Left renal cortex interstitium (tissue), 4 donors: Measurements from ENCODE around the gene EIPR1. TPM values are rescaled to one million over a fixed set of nuclear protein-coding genes. Genes with fewer than 3 reads are reported as not detected.
"Not testable (repeated sequence)": the region's sequence is repeated elsewhere in the genome, so short reads cannot be mapped to it uniquely, and the experiment has no call there.

ENCODE experiments used
- DNase-seq, 4 donors: peaks; one replicate each; pipeline ENCODE4 v3.0.0-alpha.2; 2013; ENCODE audit warnings: low read depth in 4 of 4, low spot score in 2 of 4, missing footprints in 1 of 4
- polyA plus RNA-seq, 4 donors: library from polyadenylated mRNA; unstranded; fragments of 120-200 nt; gene quantifications; one replicate each; pipeline ENCODE4 v1.2.1, GENCODE V29; 2013; ENCODE audit not compliant: insufficient read length in 4 of 4

Gene EIPR1
- polyA plus RNA-seq, 4 donors: 22.8 to 27.6 (median 26.3) TPM

- no peak for DNase-seq
Measured at GRCh38 chr2:3404349-3404894, 26.8 kb upstream of the EIPR1 start.

GRCh38 chr2:3403587-3404334 is 26.1 kb upstream of the EIPR1 start:
- no peak for DNase-seq

- peak in 1 of 4 donors; percentile 21 for DNase-seq
Measured at GRCh38 chr2:3399829-3400228, 22.2 kb upstream of the EIPR1 start.

GRCh38 chr2:3399381-3399780 is 21.8 kb upstream of the EIPR1 start:
- no peak for DNase-seq

GRCh38 chr2:3398857-3399256 is 21.2 kb upstream of the EIPR1 start:
- DNase-seq: no peak

- no peak for DNase-seq
Measured at GRCh38 chr2:3396920-3397559, 19.4 kb upstream of the EIPR1 start.

GRCh38 chr2:3392216-3392615 is 14.6 kb upstream of the EIPR1 start:
- DNase-seq: no peak

GRCh38 chr2:3390041-3390440 is 12.4 kb upstream of the EIPR1 start:
- no peak for DNase-seq

- no peak for DNase-seq
Measured at GRCh38 chr2:3389193-3389592, 11.6 kb upstream of the EIPR1 start.

- no peak for DNase-seq
Measured at GRCh38 chr2:3388412-3388738, 10.8 kb upstream of the EIPR1 start.

GRCh38 chr2:3387644-3388411 is 10.2 kb upstream of the EIPR1 start:
- DNase-seq: no peak

GRCh38 chr2:3387011-3387410 is 9.4 kb upstream of the EIPR1 start:
- no peak for DNase-seq

- DNase-seq: no peak
Measured at GRCh38 chr2:3386448-3386958, 8.9 kb upstream of the EIPR1 start.

GRCh38 chr2:3379647-3380534 is 2.3 kb upstream of the EIPR1 start, which contains the start of gene TRAPPC12:
Gene TRAPPC12, plus strand, starts transcription at chr2:3379694. Its CDS starts 7,930 bp downstream, at chr2:3387624.
- peak; percentile 79 to 87 (median 82) for DNase-seq

GRCh38 chr2:3379339-3379646 is 1.7 kb upstream of the EIPR1 start:
- no peak for DNase-seq

GRCh38 chr2:3377279-3377611 is 373 bp downstream of the EIPR1 start:
- DNase-seq: peak in 1 of 4 donors; percentile 19

- DNase-seq: no peak
Measured at GRCh38 chr2:3376821-3377220, 797 bp downstream of the EIPR1 start.

- DNase-seq: not testable (repeated sequence)
Measured at GRCh38 chr2:3369340-3370181, 8.1 kb downstream of the EIPR1 start.

- no peak for DNase-seq
Measured at GRCh38 chr2:3368261-3368722, 9.3 kb downstream of the EIPR1 start.
